22Rv1 (cell line): ENCODE measurements around the gene EVI2A.

Experiments used
- CTCF ChIP-seq: fragments of 450-650 bp; IDR thresholded peaks from 2 replicates; pipeline ENCODE4 v1.5.1; 2017; ENCODE audit warnings: mild to moderate bottlenecking
- ZFX ChIP-seq: fragments of 450-650 bp; IDR thresholded peaks from 2 replicates; pipeline ENCODE4 v1.6.1; 2017; ENCODE audit warnings: antibody characterized with exemption, borderline replicate concordance

- TF ChIP-seq CTCF (no peak), ZFX (no peak)
Measured at GRCh38 chr17:31339906-31340661, 18.7 kb upstream of the EVI2A start.
